Endothelial cell of umbilical vein (primary cell): ENCODE measurements around the gene ITGA8. TPM values are rescaled to one million over a fixed set of nuclear protein-coding genes. Genes with fewer than 3 reads are reported as not detected.

ENCODE experiments used
- BruUV-seq: library from RNA; stranded (reverse); fragments of 400-500 nt; replicated peaks from 2 replicates; lab custom pipeline; 2021; lab: Mats Ljungman, UMichigan
- CTCF ChIA-PET: fragments of 300-600, 350-600 bp; sonication (Branson Sonifier 250); formaldehyde crosslinking; loops from one replicate; lab custom pipeline; 2021; ENCODE audit warnings: antibody characterized with exemption, inconsistent platforms; lab: Charles Lee
- POLR2A ChIA-PET: fragments of 300-600, 350-600 bp; sonication (Branson Sonifier 250); formaldehyde crosslinking; loops from one replicate; lab custom pipeline; 2021; ENCODE audit warnings: antibody characterized with exemption, inconsistent platforms; lab: Charles Lee
- DNase-seq: peaks from one replicate; pipeline ENCODE4 v3.0.0-alpha.2; 2011; ENCODE audit warnings: low read depth, low spot score
- FAIRE-seq: peaks from 2 replicates; lab custom pipeline; 2011; peaks lifted over from hg19 to GRCh38; lab: Jason Lieb, UNC
- H2AFZ ChIP-seq: 2 replicates; pipeline ENCODE4 v1.6.0; 2012; ENCODE audit warnings: low read depth, low read length, control low read depth, inconsistent platforms
- H3K27ac ChIP-seq: 2 replicates; pipeline ENCODE4 v1.5.1; 2011; ENCODE audit warnings: low read depth, mild to moderate bottlenecking, control low read depth, low read length, moderate library complexity; ENCODE audit not compliant: insufficient read depth
- H3K27me3 ChIP-seq, 2 experiments: 2 replicates each; pipeline versions ENCODE4 v1.6.0 to v1.6.1; 2011; ENCODE audit warnings: low read length in 2 of 2, mixed read lengths in 1 of 2; ENCODE audit not compliant: control insufficient read depth in 2 of 2, insufficient read depth in 2 of 2
- H3K36me3 ChIP-seq, 2 experiments: 2 replicates in 1 of 2; 3 replicates in 1 of 2; pipeline ENCODE4 v1.5.1; 2011; ENCODE audit warnings: low read length in 2 of 2, mild to moderate bottlenecking in 1 of 2, moderate library complexity in 1 of 2; ENCODE audit not compliant: control insufficient read depth in 2 of 2, insufficient read depth in 2 of 2; ENCODE audit errors: extremely low read depth in 1 of 2
- H3K4me1 ChIP-seq: 3 replicates; pipeline ENCODE4 v1.5.1; 2011; ENCODE audit warnings: mild to moderate bottlenecking, low read length; ENCODE audit not compliant: control insufficient read depth, insufficient read depth; ENCODE audit errors: extremely low read depth
- H3K4me2 ChIP-seq: 2 replicates; pipeline ENCODE4 v1.6.1; 2011; ENCODE audit warnings: low read length, control low read depth, mixed read lengths; ENCODE audit not compliant: insufficient read depth
- H3K4me3 ChIP-seq, 3 experiments: fragments of 200-600 bp in 1 of 3; sonication (generic), shearing (Covaris generic) in 1 of 3; replicated peaks in 1 of 3; 2 replicates each; pipeline ENCODE4 v1.5.1; 2011 to 2016; ENCODE audit warnings: control low read depth in 3 of 3, low read length in 3 of 3, mild to moderate bottlenecking in 2 of 3, inconsistent platforms in 1 of 3, low read depth in 1 of 3, moderate library complexity in 1 of 3; ENCODE audit not compliant: insufficient read depth in 1 of 3
- H3K79me2 ChIP-seq: 2 replicates; pipeline ENCODE4 v1.6.0; 2012; ENCODE audit warnings: low read length, inconsistent platforms; ENCODE audit not compliant: control insufficient read depth, insufficient read depth
- H3K9ac ChIP-seq: replicated peaks from 2 replicates; pipeline ENCODE3; 2011; ENCODE audit warnings: low read length, control low read depth; ENCODE audit not compliant: insufficient read depth; ENCODE audit errors: extremely low read depth
- H3K9me1 ChIP-seq: replicated peaks from 3 replicates; pipeline ENCODE4 v1.6.0; 2011; ENCODE audit warnings: mild to moderate bottlenecking, low read length; ENCODE audit not compliant: control insufficient read depth, insufficient read depth; ENCODE audit errors: extremely low read depth
- H3K9me3 ChIP-seq: replicated peaks from 2 replicates; pipeline ENCODE4 v1.5.1; 2012; ENCODE audit warnings: low read length, inconsistent platforms; ENCODE audit not compliant: control insufficient read depth, insufficient read depth
- H4K20me1 ChIP-seq: replicated peaks from 2 replicates; pipeline ENCODE3; 2011; ENCODE audit warnings: mild to moderate bottlenecking, low read length; ENCODE audit not compliant: control insufficient read depth, insufficient read depth; ENCODE audit errors: extremely low read depth
- CTCF ChIP-seq, 2 donors: IDR thresholded peaks; 1 replicate in 1 of 2; 2 replicates in 1 of 2; pipeline ENCODE4 v1.5.1; 2011; ENCODE audit warnings: low read length in 2 of 2, mild to moderate bottlenecking in 2 of 2, moderate library complexity in 2 of 2, control low read depth in 1 of 2, inconsistent platforms in 1 of 2, low read depth in 1 of 2; ENCODE audit not compliant: insufficient read depth in 1 of 2; ENCODE audit errors: extremely low read depth in 1 of 2
- EZH2 ChIP-seq: IDR thresholded peaks from 2 replicates; pipeline ENCODE4 v1.6.1; 2012; ENCODE audit warnings: borderline replicate concordance, low read depth, mild to moderate bottlenecking, moderate library complexity, low read length, inconsistent platforms; ENCODE audit not compliant: severe bottlenecking
- FOS ChIP-seq: IDR thresholded peaks from 2 replicates; pipeline ENCODE4 v1.6.1; 2011; ENCODE audit warnings: mild to moderate bottlenecking, low read length, moderate library complexity, borderline replicate concordance; ENCODE audit not compliant: insufficient read depth
- GATA2 ChIP-seq: IDR thresholded peaks from 2 replicates; pipeline ENCODE4 v1.7.0; 2011; ENCODE audit warnings: low read depth, mild to moderate bottlenecking, moderate library complexity, mixed read lengths, low read length; ENCODE audit not compliant: insufficient read length, insufficient read depth
- JUN ChIP-seq: IDR thresholded peaks from 2 replicates; pipeline ENCODE4 v1.6.1; 2011; ENCODE audit warnings: borderline replicate concordance, low read depth; ENCODE audit not compliant: insufficient read length, insufficient read depth
- MAX ChIP-seq: IDR thresholded peaks from 2 replicates; pipeline ENCODE4 v1.6.1; 2011; ENCODE audit not compliant: insufficient read depth, insufficient read length
- MYC ChIP-seq: IDR thresholded peaks from one replicate; pipeline ENCODE4 v1.6.1; 2011; ENCODE audit warnings: mild to moderate bottlenecking, low read depth, low read length
- POLR2A ChIP-seq: IDR thresholded peaks from 2 replicates; pipeline ENCODE4 v1.6.1; 2012; ENCODE audit warnings: low read depth, mild to moderate bottlenecking, control low read depth, low read length
- POLR2AphosphoS5 ChIP-seq: IDR thresholded peaks from 2 replicates; pipeline ENCODE4 v1.6.1; 2012; ENCODE audit warnings: low read depth, mild to moderate bottlenecking, control low read depth, low read length, moderate library complexity; ENCODE audit not compliant: insufficient read depth
- dilution Hi-C: fragments of 300-500 bp; cut with MboI; formaldehyde crosslinking; loops from one replicate; pipeline ENCODE4 v1.15.0; 2019; ENCODE audit warnings: low sequenced_read_pairs; ENCODE audit not compliant: extremely low pct_ligation_motif_present
- intact Hi-C: fragments of 100-400 bp; cut with micrococcal nuclease; formaldehyde crosslinking; loops from one replicate; pipeline ENCODE4 v1.10.0; 2022
- polyA plus RNA-seq, 4 experiments: library from polyadenylated mRNA; depleted of rRNA in 3 of 4; stranded (reverse) in 3 of 4; unstranded in 1 of 4; fragments of >200 nt; gene quantifications; 2 replicates each; pipeline versions ENCODE4 v1.2.1 to v1.2.3, GENCODE V29; 2011 to 2012; ENCODE audit warnings: missing spikeins in 1 of 4
- total RNA-seq: library from RNA; stranded (reverse); gene quantifications from 2 replicates; pipeline ENCODE4 v1.2.3, GENCODE V29; 2021

ITGA8 gene
- total and polyA plus RNA-seq, 2 donors (not counting 3 experiments of a cell fraction or from before 2014, with no cell fraction given): 0.04 to 0.40 TPM

- no peak for TF ChIP-seq MYC
- no peak for TF ChIP-seq POLR2AphosphoS5
- TF ChIP-seq EZH2: no peak
- TF ChIP-seq JUN: no peak
- no peak for TF ChIP-seq POLR2A
- no peak for TF ChIP-seq CTCF (IDR thresholded peaks at IDR 0.05; ENCODE audit: extremely low read depth in 1 of 2, insufficient read depth in 1 of 2, low read depth in 1 of 2, low read length in 2 of 2)
- no peak for TF ChIP-seq MAX
- TF ChIP-seq GATA2: no peak
- TF ChIP-seq FOS: no peak
- H3K27ac ChIP-seq: no peak overlapping the region
- H3K79me2 ChIP-seq: no peaks in the 10 kb centered on the region
- no peaks in the 10 kb centered on the region for H3K9me3 ChIP-seq
- no peaks in the 10 kb centered on the region for H3K36me3 ChIP-seq
- no peaks in the 10 kb centered on the region for H3K9me1 ChIP-seq
- no peak for FAIRE-seq
- dilution Hi-C loops (no loop called here), intact Hi-C loops (no loop called here)
- CTCF ChIA-PET: no interaction called here
- H3K4me2 ChIP-seq: no peak overlapping the region
- H3K4me1 ChIP-seq: no peaks in the 10 kb centered on the region
- DNase-seq: no peak
- no TSS peak for BruUV-seq
- no peak overlapping the region for H2AFZ ChIP-seq
- H3K4me3 ChIP-seq: no peak overlapping the region
- H4K20me1 ChIP-seq: no peaks in the 10 kb centered on the region
- H3K9ac ChIP-seq: no peak overlapping the region
- peaks cover 0 to 5% of the 10 kb centered on the region in 2 experiments for H3K27me3 ChIP-seq
- POLR2A ChIA-PET: no interaction called here
Measured at GRCh38 chr10:15491856-15492642, 227.7 kb downstream of the ITGA8 start.
